ENCODE measurements around the gene SCN9A. TPM values are rescaled to one million over a fixed set of nuclear protein-coding genes. Genes with fewer than 3 reads are reported as not detected.

Gene SCN9A
- total and polyA plus RNA-seq, 10 of the 15 experiments (the other 5 are each of a cell fraction or from before 2014, with no cell fraction given) = 0.04 to 0.08 (median 0.08) TPM; not detected in 7

GRCh38 chr2:166193407-166193806 lies 182.3 kb downstream of the SCN9A start:
- Histone ChIP-seq H4K20me1 (ENCODE audit: control insufficient read depth, insufficient read depth) (no peaks in the 10 kb centered on the region), H3K27me3 (replicated peaks in 1 of 2; ENCODE audit: control insufficient read depth in 2 of 2, insufficient read depth in 2 of 2, low read length in 1 of 2) (no peaks in the 10 kb centered on the region), H3K4me2 (ENCODE audit: control insufficient read depth, insufficient read depth) (no peak overlapping the region), H3K4me1 (ENCODE audit: control insufficient read depth, insufficient read depth, low read length) (no peaks in the 10 kb centered on the region), H3K4me3 (no peak overlapping the region), H3K9me3 (replicated peaks; ENCODE audit: control insufficient read depth, insufficient read depth, low read length) (no peaks in the 10 kb centered on the region), H2AFZ (ENCODE audit: control insufficient read depth, low read depth, low read length) (no peak overlapping the region), H3K36me3 (ENCODE audit: control insufficient read depth in 2 of 2, insufficient read depth in 2 of 2, low read length in 1 of 2) (no peaks in the 10 kb centered on the region), H3K79me2 (ENCODE audit: control insufficient read depth, insufficient read depth, low read length) (no peaks in the 10 kb centered on the region), H3K9ac (ENCODE audit: control insufficient read depth, insufficient read depth, low read length) (no peak overlapping the region), H3K27ac (ENCODE audit: control insufficient read depth, insufficient read depth) (no peak overlapping the region)
- no peak for ATAC-seq
- in situ Hi-C loops (cut with MboI) = no loop called here
- intact Hi-C loops (cut with micrococcal nuclease; ENCODE audit: unreplicated experiment) = no loop called here
- ChIA-PET CTCF (interaction anchor here (0.8 to 1.0 kb wide), 2 partner anchors 10 to 66 kb away, joined by 4 to 5 read pairs; no protein-coding TSS in a partner anchor), RAD21 (ENCODE audit: unreplicated experiment) (no interaction called here), SMC1A (ENCODE audit: uncharacterized antibody, unreplicated experiment) (interaction anchor here (1.1 kb wide), 1 partner anchor 11 kb away, joined by 3 read pairs; no protein-coding TSS in a partner anchor), POLR2A (no interaction called here)
- WGBS (ENCODE audit: insufficient coverage, insufficient replicate concordance, low lambda C conversion rate, missing lambda C conversion rate) = 23% methylated on average over 2 of the region's 2 CpGs
- no peak for FAIRE-seq
- no TSS peak for BruUV-seq (replicated peaks)
- no peak for DNase-seq (ENCODE audit: low read depth, low spot score)
- TF ChIP-seq GATAD2B (conservative IDR thresholded peaks at IDR 0.05; ENCODE audit: low read depth) = no peak
- no peak for TF ChIP-seq REST (IDR thresholded peaks at IDR 0.05; ENCODE audit: low read depth, low read length)
- no peak for TF ChIP-seq NKRF (conservative IDR thresholded peaks at IDR 0.05)
- TF ChIP-seq, protein P1, sequence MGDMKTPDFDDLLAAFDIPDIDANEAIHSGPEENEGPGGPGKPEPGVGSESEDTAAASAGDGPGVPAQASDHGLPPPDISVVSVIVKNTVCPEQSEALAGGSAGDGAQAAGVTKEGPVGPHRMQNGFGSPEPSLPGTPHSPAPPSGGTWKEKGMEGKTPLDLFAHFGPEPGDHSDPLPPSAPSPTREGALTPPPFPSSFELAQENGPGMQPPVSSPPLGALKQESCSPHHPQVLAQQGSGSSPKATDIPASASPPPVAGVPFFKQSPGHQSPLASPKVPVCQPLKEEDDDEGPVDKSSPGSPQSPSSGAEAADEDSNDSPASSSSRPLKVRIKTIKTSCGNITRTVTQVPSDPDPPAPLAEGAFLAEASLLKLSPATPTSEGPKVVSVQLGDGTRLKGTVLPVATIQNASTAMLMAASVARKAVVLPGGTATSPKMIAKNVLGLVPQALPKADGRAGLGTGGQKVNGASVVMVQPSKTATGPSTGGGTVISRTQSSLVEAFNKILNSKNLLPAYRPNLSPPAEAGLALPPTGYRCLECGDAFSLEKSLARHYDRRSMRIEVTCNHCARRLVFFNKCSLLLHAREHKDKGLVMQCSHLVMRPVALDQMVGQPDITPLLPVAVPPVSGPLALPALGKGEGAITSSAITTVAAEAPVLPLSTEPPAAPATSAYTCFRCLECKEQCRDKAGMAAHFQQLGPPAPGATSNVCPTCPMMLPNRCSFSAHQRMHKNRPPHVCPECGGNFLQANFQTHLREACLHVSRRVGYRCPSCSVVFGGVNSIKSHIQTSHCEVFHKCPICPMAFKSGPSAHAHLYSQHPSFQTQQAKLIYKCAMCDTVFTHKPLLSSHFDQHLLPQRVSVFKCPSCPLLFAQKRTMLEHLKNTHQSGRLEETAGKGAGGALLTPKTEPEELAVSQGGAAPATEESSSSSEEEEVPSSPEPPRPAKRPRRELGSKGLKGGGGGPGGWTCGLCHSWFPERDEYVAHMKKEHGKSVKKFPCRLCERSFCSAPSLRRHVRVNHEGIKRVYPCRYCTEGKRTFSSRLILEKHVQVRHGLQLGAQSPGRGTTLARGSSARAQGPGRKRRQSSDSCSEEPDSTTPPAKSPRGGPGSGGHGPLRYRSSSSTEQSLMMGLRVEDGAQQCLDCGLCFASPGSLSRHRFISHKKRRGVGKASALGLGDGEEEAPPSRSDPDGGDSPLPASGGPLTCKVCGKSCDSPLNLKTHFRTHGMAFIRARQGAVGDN (IDR thresholded peaks at IDR 0.05) = no peak
- TF ChIP-seq FOXM1 (IDR thresholded peaks at IDR 0.05; ENCODE audit: low read depth, low read length) = no peak
- TF ChIP-seq ZBTB4 (CRISPR knock-in tag; IDR thresholded peaks at IDR 0.05) = no peak
- TF ChIP-seq SUZ12 (IDR thresholded peaks at IDR 0.05; ENCODE audit: unreplicated experiment) = no peak
- no peak for TF ChIP-seq IKZF1 (conservative IDR thresholded peaks at IDR 0.05)
- no peak for TF ChIP-seq PKNOX1 (IDR thresholded peaks at IDR 0.05)
- no peak for TF ChIP-seq RAD51 (IDR thresholded peaks at IDR 0.05)

Data from GM12878 (cell line).